SU-DHL-6 (cell line): ENCODE data around the gene GABRP.

Source experiments
- H2AFZ ChIP-seq: fragments of 200-600 bp; sonication (generic); 2 replicates; pipeline ENCODE4 v1.6.1; 2014; ENCODE audit warnings: low read depth, mild to moderate bottlenecking, moderate library complexity, mixed read lengths, antibody characterized with exemption, low read length; ENCODE audit not compliant: severe bottlenecking
- H3F3A ChIP-seq: fragments of 200-600 bp; shearing (Covaris generic); 2 replicates; pipeline ENCODE4 v1.6.0; 2016; ENCODE audit warnings: antibody characterized with exemption, mild to moderate bottlenecking; ENCODE audit not compliant: insufficient read depth
- H3K27ac ChIP-seq: fragments of 200-600 bp; sonication (generic); 2 replicates; pipeline ENCODE4 v1.5.1; 2016; ENCODE audit warnings: low read depth, mild to moderate bottlenecking, low read length, moderate library complexity, mixed read lengths
- H3K27me3 ChIP-seq: fragments of 200-600 bp; sonication (generic), shearing (Covaris generic); 2 replicates; pipeline ENCODE4 v1.6.0; 2014; ENCODE audit warnings: mild to moderate bottlenecking, low read length
- H3K36me3 ChIP-seq: fragments of 200-600 bp; sonication (generic); 2 replicates; pipeline ENCODE4 v1.6.1; 2014; ENCODE audit warnings: mild to moderate bottlenecking, low read length, mixed read lengths
- H3K4me2 ChIP-seq: fragments of 300-600, 200-600 bp; shearing (Covaris generic), sonication (generic); 2 replicates; pipeline ENCODE4 v1.6.0; 2014; ENCODE audit warnings: low read length, low read depth, mild to moderate bottlenecking; ENCODE audit not compliant: poor library complexity, severe bottlenecking
- H3K4me3 ChIP-seq: fragments of 200-600 bp; sonication (generic); 2 replicates; pipeline ENCODE4 v1.5.1; 2014; ENCODE audit warnings: antibody characterized with exemption, low read length, mild to moderate bottlenecking, mixed read lengths; ENCODE audit not compliant: insufficient read depth, poor library complexity, severe bottlenecking
- H3K79me2 ChIP-seq: fragments of 200-600 bp; sonication (generic); 2 replicates; pipeline ENCODE4 v1.6.1; 2014; ENCODE audit warnings: mild to moderate bottlenecking, low read length, moderate library complexity; ENCODE audit not compliant: insufficient read depth
- H3K9ac ChIP-seq: fragments of 200-600 bp; sonication (generic); 2 replicates; pipeline ENCODE4 v1.7.0; 2014; ENCODE audit warnings: mild to moderate bottlenecking, low read length
- H3K9me2 ChIP-seq: fragments of 200-600 bp; sonication (generic); replicated peaks from 2 replicates; pipeline ENCODE4 v1.6.1; 2014; ENCODE audit warnings: low read length; ENCODE audit not compliant: insufficient read depth
- H3K9me3 ChIP-seq: fragments of 200-600 bp; sonication (generic); 2 replicates; pipeline ENCODE4 v1.6.1; 2014; ENCODE audit warnings: low read length, mixed read lengths; ENCODE audit not compliant: insufficient read depth
- H4K20me1 ChIP-seq: fragments of 200-600 bp; sonication (generic); 2 replicates; pipeline ENCODE4 v1.6.1; 2014; ENCODE audit warnings: low read depth, mild to moderate bottlenecking, antibody characterized with exemption, low read length, moderate library complexity, mixed read lengths
- EZH2phosphoT487 ChIP-seq: fragments of 200-600 bp; sonication (generic), shearing (Covaris generic); conservative IDR thresholded peaks from 2 replicates; pipeline ENCODE4 v1.6.1; 2018; ENCODE audit warnings: mild to moderate bottlenecking, antibody characterized with exemption, low read length, moderate library complexity, mixed read lengths
- TF ChIP-seq, protein P1 (sequence below): fragments of 200-600 bp; sonication (generic); IDR thresholded peaks from one replicate; pipeline ENCODE4 v1.5.1; 2017; ENCODE audit warnings: antibody characterized with exemption, mild to moderate bottlenecking, low read length, moderate library complexity; ENCODE audit not compliant: insufficient read depth, poor library complexity, severe bottlenecking

GABRP gene

DNA sequence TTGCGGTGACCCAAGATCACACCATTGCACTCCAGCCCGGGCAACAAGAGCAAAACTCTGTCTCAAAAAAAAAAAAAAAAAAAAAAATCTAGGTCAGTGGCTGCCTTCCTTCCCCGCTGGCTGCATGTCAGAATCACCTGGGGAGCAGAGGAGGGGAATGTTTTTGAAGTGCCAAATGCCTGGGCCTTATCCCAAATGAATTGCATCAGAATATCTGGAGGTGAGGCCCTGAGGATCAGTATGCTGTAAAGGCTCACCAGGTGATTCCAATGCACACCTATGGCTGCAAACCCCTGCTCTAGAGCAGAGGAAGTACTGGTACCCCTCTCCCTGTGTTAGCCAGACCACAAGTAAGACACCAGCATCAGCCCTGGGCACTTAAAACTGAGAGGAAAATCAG is 44.7 kb upstream of the GABRP start:
- TF ChIP-seq, protein P1, sequence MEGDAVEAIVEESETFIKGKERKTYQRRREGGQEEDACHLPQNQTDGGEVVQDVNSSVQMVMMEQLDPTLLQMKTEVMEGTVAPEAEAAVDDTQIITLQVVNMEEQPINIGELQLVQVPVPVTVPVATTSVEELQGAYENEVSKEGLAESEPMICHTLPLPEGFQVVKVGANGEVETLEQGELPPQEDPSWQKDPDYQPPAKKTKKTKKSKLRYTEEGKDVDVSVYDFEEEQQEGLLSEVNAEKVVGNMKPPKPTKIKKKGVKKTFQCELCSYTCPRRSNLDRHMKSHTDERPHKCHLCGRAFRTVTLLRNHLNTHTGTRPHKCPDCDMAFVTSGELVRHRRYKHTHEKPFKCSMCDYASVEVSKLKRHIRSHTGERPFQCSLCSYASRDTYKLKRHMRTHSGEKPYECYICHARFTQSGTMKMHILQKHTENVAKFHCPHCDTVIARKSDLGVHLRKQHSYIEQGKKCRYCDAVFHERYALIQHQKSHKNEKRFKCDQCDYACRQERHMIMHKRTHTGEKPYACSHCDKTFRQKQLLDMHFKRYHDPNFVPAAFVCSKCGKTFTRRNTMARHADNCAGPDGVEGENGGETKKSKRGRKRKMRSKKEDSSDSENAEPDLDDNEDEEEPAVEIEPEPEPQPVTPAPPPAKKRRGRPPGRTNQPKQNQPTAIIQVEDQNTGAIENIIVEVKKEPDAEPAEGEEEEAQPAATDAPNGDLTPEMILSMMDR, result no peak
- no peak for TF ChIP-seq EZH2phosphoT487
- no peaks in the 10 kb centered on the region for H3K36me3 ChIP-seq
- no peaks in the 10 kb centered on the region for H3K9me2 ChIP-seq
- H3K27ac ChIP-seq, result no peak overlapping the region
- H3F3A ChIP-seq, result no peaks in the 10 kb centered on the region
- no peak overlapping the region for H3K4me3 ChIP-seq
- H2AFZ ChIP-seq, result no peak overlapping the region
- H4K20me1 ChIP-seq, result no peaks in the 10 kb centered on the region
- H3K9me3 ChIP-seq, result no peaks in the 10 kb centered on the region
- H3K4me2 ChIP-seq, result no peak overlapping the region
- H3K27me3 ChIP-seq, result no peaks in the 10 kb centered on the region; the same call in 1 of the 2 replicates
- H3K79me2 ChIP-seq, result no peaks in the 10 kb centered on the region
- H3K9ac ChIP-seq, result no peak overlapping the region

DNA sequence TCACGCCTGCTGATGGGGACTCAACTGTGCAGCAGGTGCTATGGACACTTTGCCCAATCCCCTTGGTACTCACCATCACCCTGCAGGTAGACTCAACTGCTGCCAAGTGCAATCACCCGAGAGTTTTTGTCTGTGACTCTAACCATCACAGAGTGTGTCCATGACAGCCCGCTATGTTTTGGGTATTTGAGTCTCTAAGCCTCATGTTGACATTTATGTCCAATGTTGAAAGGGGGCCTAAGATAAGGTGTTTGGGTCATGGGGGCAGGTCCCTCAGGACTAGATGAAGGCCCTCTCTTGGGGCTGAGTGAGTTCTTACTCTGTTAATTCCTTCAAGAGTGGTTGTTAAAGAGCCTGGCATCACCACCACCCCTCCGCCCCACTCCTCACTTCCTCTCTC is 44.1 kb upstream of the GABRP start:
- Histone ChIP-seq H3K36me3 (no peaks in the 10 kb centered on the region), H3K4me2 (no peak overlapping the region), H3K27me3 (no peaks in the 10 kb centered on the region; the same call in 1 of the 2 replicates), H3K79me2 (no peaks in the 10 kb centered on the region), H4K20me1 (no peaks in the 10 kb centered on the region), H3K9me3 (no peaks in the 10 kb centered on the region), H3F3A (no peaks in the 10 kb centered on the region), H3K9me2 (no peaks in the 10 kb centered on the region), H3K9ac (no peak overlapping the region), H3K4me3 (no peak overlapping the region), H3K27ac (no peak overlapping the region), H2AFZ (no peak overlapping the region)
- TF ChIP-seq, protein P1, result no peak
- TF ChIP-seq EZH2phosphoT487, result no peak

DNA sequence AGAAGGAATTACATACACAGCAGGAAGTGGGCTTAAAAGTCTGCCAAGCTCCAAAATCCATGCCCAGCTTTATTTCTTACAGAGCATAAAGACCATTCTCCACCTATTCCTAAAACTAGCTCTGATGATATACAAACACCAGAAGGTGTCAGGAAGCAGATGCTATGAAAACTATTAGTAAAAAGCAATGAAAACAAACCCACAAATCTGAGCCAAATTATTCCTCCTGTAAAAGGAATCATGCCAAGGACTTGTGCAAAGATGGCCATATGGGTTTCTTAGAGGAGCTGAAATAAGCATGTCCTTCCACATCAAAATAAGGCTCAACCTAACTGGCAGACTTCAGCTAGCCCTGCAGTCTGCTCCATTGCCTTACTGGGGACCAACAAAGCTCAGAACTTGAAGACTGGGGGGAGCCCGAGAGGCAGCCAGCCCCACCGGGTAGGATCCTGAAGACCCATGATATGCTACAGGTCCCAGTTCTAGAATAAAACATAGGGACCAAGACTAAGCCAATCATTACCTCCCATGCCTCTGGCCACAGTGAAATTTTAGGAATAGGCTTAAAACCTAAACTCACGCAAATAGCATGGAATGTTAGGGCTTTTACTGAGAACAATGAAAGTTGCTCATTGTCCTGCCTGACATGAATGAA is 42.8 kb upstream of the GABRP start:
- Histone ChIP-seq H3K36me3 (no peaks in the 10 kb centered on the region), H2AFZ (no peak overlapping the region)

More for the DNA sequence above, 42.8 kb upstream of the GABRP start:
- no peaks in the 10 kb centered on the region for H4K20me1 ChIP-seq
- TF ChIP-seq, protein P1, result no peak
- no peak for TF ChIP-seq EZH2phosphoT487
- no peaks in the 10 kb centered on the region for H3K9me2 ChIP-seq
- no peaks in the 10 kb centered on the region for H3F3A ChIP-seq
- H3K79me2 ChIP-seq, result no peaks in the 10 kb centered on the region
- no peaks in the 10 kb centered on the region for H3K9me3 ChIP-seq
- no peak overlapping the region for H3K9ac ChIP-seq
- no peak overlapping the region for H3K27ac ChIP-seq
- H3K27me3 ChIP-seq, result no peaks in the 10 kb centered on the region; the same call in 1 of the 2 replicates
- no peak overlapping the region for H3K4me3 ChIP-seq
- H3K4me2 ChIP-seq, result no peak overlapping the region
